Measurements from ENCODE around the gene AFG1L. TPM values are rescaled to one million over a fixed set of nuclear protein-coding genes. Genes with fewer than 3 reads are reported as not detected.
A peak's percentile ranks its signal among the peaks of the same experiment; 100 is the strongest.
"Not testable (repeated sequence)": the region's sequence is repeated elsewhere in the genome, so short reads cannot be mapped to it uniquely, and the experiment has no call there.

The AFG1L gene
- total RNA-seq, 2 donors from 2014 or later = 3.4 to 6.5 TPM

GRCh38 chr6:108277295-108277694 is 17.6 kb upstream of the AFG1L start:
- H3K27ac Mint-ChIP-seq = no peak overlapping the region
- DNase-seq (ENCODE audit: low spot score in 2 of 2) = no peak
- no peaks in the 10 kb centered on the region for H3K36me3 Mint-ChIP-seq
- H3K9me3 Mint-ChIP-seq = no peaks in the 10 kb centered on the region
- ATAC-seq = no peak

- no peaks in the 10 kb centered on the region for H3K36me3 Mint-ChIP-seq
Measured at GRCh38 chr6:108277831-108278230, 17.0 kb upstream of the AFG1L start.

GRCh38 chr6:108285381-108285780 is 9.5 kb upstream of the AFG1L start:
- DNase-seq (ENCODE audit: low spot score in 2 of 2) = no peak
- H3K9me3 Mint-ChIP-seq = no peaks in the 10 kb centered on the region
- ATAC-seq = no peak
- no peak overlapping the region for H3K27ac Mint-ChIP-seq
- no peaks in the 10 kb centered on the region for H3K36me3 Mint-ChIP-seq

More at GRCh38 chr6:108277831-108278230, 17.0 kb upstream of the AFG1L start:
- Mint-ChIP-seq H3K9me3 (no peaks in the 10 kb centered on the region), H3K27ac (no peak overlapping the region)
- no peak for DNase-seq (ENCODE audit: low spot score in 2 of 2)
- peak in 1 of 2 donors; percentile 44 for ATAC-seq

DNA sequence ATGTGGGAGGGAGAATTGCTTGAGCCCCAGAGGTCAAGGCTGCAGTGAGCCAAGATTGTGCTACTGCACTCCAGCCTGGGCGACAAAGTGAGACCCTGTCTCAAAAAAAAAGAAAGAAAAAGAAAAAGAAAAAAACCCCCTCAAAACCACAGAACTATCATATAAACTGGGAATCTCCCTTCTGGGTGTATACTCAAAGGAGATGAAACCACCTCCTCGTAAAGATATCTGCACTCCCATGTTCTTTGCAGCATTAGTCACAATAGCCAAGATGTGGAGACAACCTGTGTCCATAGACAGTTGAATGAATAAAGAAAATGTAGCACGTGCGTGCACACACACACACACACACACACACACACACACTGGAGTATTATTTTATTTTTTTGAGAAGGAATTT is 8.5 kb upstream of the AFG1L start:
- Mint-ChIP-seq H3K36me3 (no peaks in the 10 kb centered on the region), H3K9me3 (no peaks in the 10 kb centered on the region), H3K27ac (no peak overlapping the region)
- DNase-seq (ENCODE audit: low spot score in 2 of 2) (no peak), ATAC-seq (peak; percentile 32 to 63)

- no peaks in the 10 kb centered on the region for H3K9me3 Mint-ChIP-seq
- no peak for ATAC-seq
- H3K36me3 Mint-ChIP-seq = no peaks in the 10 kb centered on the region
- no peak overlapping the region for H3K27ac Mint-ChIP-seq
- DNase-seq (ENCODE audit: low spot score in 2 of 2) = no peak
Measured at GRCh38 chr6:108287373-108287772, 7.5 kb upstream of the AFG1L start.

GRCh38 chr6:108288742-108289141 is 6.1 kb upstream of the AFG1L start:
- ATAC-seq (no peak), DNase-seq (ENCODE audit: low spot score in 2 of 2) (no peak)
- no peak overlapping the region for H3K27ac Mint-ChIP-seq
- H3K9me3 Mint-ChIP-seq = no peaks in the 10 kb centered on the region
- H3K36me3 Mint-ChIP-seq = no peaks in the 10 kb centered on the region

DNA sequence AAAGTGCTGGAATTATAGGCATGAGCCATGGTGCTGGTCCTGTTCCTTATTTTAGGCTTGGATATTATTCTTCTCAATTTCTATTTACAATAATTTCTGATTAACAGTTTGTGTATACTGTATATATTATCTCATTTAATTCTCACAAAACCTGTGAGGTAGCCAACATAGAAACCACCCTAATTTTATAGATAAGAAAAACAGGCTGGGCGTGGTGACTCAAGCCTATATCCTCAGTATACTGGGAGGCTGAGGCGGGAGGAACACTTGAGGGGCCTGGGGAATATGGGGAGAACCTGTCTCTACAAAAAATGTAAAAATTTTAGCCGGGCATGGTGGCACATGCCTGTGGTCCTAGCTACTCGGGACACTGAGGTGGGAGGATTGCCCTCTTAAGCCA is 3.8 kb upstream of the AFG1L start:
- no peak for DNase-seq (ENCODE audit: low spot score in 2 of 2)
- ATAC-seq = no peak
- Mint-ChIP-seq H3K9me3 (no peaks in the 10 kb centered on the region), H3K36me3 (peaks cover 6 to 13% of the 10 kb centered on the region in 2 donors), H3K27ac (no peak overlapping the region)

- not testable (repeated sequence) for H3K27ac Mint-ChIP-seq; DNase-seq (ENCODE audit: low spot score in 2 of 2); ATAC-seq; H3K9me3 Mint-ChIP-seq
- peaks cover 6 to 13% of the 10 kb centered on the region in 2 donors for H3K36me3 Mint-ChIP-seq
Measured at GRCh38 chr6:108292561-108292960, 2.3 kb upstream of the AFG1L start.

DNA sequence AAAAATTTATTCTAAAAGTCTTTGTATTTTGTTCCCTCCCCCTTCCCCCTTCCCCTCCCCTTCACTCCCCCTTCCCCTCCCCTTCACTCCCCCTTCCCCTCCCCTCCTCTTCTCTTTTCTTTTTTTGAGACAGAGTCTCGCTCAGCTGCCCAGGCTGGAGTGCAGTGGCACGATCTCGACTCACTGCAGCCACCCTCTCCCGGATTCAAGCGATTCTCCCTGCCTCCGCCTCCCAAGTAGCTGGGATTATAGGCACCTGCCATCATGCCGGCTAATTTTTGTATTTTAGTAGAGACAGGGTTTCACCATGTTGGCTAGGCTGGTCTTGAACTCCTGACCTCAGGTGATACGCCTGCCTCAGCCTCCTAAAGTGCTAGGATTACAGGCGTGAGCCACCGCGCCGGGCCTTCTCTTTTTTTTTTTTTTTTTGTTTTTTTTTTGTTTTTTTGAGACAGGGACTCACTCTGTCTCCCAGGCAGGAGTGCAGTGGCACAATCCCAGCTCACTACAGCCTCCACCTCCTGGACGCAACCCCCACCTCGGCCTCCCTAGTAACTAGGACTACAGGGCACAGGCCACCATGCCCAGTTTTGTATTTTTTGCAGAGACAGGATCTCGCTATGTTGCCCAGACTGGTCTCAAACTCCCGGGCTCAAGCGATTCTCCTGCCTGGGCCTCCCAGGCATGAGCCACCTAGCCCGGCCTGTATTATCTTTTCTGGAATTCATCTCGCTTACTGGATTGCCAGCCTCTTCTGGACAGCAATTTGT is 1.1 kb upstream of the AFG1L start:
- Mint-ChIP-seq H3K36me3 (peaks cover 6 to 13% of the 10 kb centered on the region in 2 donors), H3K27ac (peak overlapping the region; percentile 99 to 100), H3K9me3 (no peaks in the 10 kb centered on the region)
- DNase-seq (ENCODE audit: low spot score in 2 of 2) (no peak), ATAC-seq (no peak)

DNA sequence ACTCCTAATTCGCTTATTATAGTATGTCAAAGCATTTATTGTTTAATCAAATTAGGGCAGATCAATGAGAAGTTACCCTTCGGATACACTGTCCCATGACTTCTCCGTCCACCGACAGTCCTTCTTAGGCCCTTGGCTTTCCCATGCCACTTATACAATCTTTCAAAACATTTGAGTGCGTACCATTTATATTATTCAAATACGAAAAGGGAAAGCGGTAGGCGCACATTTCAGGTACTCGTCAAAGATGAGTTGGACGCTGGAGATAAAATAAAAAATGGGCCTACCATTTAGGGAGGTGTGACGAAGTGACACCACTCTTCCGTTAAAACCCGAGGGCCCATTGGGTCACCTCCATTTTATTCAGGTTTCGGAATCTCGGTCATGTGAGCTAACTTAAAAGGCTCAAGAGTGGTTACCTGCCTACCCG is 542 bp upstream of the AFG1L start:
- H3K9me3 Mint-ChIP-seq = no peaks in the 10 kb centered on the region

DNA sequence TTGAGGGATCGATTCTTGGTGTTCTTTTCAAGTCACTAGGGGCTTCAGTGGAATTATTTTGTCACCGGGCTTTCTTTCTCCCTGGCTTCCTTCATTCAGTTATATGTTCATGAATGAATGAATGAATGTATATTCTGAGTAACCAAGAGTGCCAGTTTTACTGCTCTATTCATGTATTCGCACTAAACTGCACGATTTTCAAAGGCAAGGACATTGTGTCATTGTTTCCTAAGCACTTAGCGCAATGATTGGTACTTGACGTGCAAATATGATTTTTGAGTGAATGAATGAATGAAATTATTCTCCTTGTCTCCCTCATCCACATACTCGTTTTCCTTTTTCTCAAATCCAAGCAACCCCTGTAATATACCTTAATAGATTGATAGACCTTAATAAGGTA is 822 bp downstream of the AFG1L start:
- DNase-seq (ENCODE audit: low spot score in 2 of 2) (no peak), ATAC-seq (no peak)
- H3K27ac Mint-ChIP-seq = peak overlapping the region; percentile 99 to 100
- H3K9me3 Mint-ChIP-seq = no peaks in the 10 kb centered on the region
- peaks cover 6 to 13% of the 10 kb centered on the region in 2 donors for H3K36me3 Mint-ChIP-seq

More for the DNA sequence above, 542 bp upstream of the AFG1L start:
- ATAC-seq (peak; percentile 39 to 53), DNase-seq (ENCODE audit: low spot score in 2 of 2) (no peak)
- Mint-ChIP-seq H3K27ac (peak overlapping the region; percentile 99 to 100), H3K36me3 (peaks cover 6 to 13% of the 10 kb centered on the region in 2 donors)

DNA sequence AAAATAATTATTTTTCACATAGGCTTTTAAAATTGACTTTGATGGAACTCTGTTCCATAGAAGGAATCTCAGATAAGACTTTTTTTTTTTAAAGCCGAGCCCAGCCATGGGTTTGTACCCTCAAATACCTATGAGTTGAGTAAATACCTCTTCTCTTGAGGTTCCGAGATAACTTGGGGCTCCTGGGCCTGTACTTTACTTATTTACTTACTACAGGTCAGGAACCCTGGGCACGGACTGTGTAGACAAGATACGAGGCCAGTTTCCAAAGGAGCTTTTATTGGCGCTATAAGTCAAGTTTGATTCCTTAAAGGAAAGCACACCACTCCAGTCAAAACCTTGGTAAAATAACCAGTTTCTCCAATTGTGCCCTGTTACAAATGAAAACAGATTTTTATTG is 7.5 kb downstream of the AFG1L start:
- ATAC-seq (no peak), DNase-seq (ENCODE audit: low spot score in 2 of 2) (no peak)
- no peaks in the 10 kb centered on the region for H3K36me3 Mint-ChIP-seq
- H3K27ac Mint-ChIP-seq = no peak overlapping the region
- no peaks in the 10 kb centered on the region for H3K9me3 Mint-ChIP-seq

- DNase-seq (ENCODE audit: low spot score in 2 of 2) = no peak
Measured at GRCh38 chr6:108304646-108305045, 9.8 kb downstream of the AFG1L start.

GRCh38 chr6:108308641-108309040 is 13.8 kb downstream of the AFG1L start:
- H3K9me3 Mint-ChIP-seq = not testable (repeated sequence)

More at GRCh38 chr6:108304646-108305045, 9.8 kb downstream of the AFG1L start:
- no peak for ATAC-seq
- no peaks in the 10 kb centered on the region for H3K9me3 Mint-ChIP-seq
- H3K36me3 Mint-ChIP-seq = no peaks in the 10 kb centered on the region
- no peak overlapping the region for H3K27ac Mint-ChIP-seq

DNA sequence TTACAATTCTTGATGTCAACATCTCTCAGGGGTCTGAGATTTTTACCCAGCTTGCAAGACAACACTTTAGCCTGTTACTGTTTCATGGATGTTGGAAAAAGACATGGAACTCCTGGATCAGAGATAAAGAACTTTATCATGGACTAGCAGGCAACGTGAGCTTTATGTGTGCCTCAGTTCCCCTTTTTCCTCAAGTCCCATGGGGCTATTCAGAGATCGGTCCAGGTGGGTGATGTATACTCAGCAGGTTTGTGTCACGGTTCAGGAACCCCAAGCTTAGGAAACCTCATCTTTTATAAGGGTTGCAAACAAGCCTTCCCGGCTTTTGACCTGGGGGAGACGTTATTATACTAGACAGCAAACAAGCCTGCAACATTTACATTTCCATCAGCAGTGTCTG is 15.0 kb downstream of the AFG1L start:
- DNase-seq (ENCODE audit: low spot score in 2 of 2) (no peak), ATAC-seq (no peak)
- Mint-ChIP-seq H3K36me3 (no peaks in the 10 kb centered on the region), H3K9me3 (no peaks in the 10 kb centered on the region), H3K27ac (no peak overlapping the region)

More at GRCh38 chr6:108308641-108309040, 13.8 kb downstream of the AFG1L start:
- not testable (repeated sequence) for DNase-seq (ENCODE audit: low spot score in 2 of 2); H3K36me3 Mint-ChIP-seq; H3K27ac Mint-ChIP-seq; ATAC-seq

DNA sequence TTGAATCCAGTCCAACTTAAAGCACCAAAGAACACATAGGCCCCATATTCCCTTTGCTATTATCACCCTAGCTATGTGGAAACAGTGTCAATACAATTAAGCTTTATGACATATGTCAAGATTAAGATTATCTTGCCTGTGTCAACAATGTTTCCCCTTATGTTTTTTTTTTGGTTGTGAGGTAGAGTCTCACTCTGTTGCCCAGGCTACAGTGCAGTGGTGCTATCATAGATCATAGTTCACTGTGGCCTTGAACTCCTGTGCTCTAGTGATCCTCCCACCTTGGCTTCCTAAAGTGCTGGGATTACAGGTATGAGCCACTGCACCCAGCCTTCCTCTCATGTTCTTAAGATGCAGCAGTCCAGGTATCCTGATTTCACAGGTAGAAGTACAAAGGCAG is 17.8 kb downstream of the AFG1L start:
- Mint-ChIP-seq H3K36me3 (no peaks in the 10 kb centered on the region), H3K9me3 (no peaks in the 10 kb centered on the region), H3K27ac (no peak overlapping the region)
- DNase-seq (ENCODE audit: low spot score in 2 of 2) (no peak), ATAC-seq (no peak)

DNA sequence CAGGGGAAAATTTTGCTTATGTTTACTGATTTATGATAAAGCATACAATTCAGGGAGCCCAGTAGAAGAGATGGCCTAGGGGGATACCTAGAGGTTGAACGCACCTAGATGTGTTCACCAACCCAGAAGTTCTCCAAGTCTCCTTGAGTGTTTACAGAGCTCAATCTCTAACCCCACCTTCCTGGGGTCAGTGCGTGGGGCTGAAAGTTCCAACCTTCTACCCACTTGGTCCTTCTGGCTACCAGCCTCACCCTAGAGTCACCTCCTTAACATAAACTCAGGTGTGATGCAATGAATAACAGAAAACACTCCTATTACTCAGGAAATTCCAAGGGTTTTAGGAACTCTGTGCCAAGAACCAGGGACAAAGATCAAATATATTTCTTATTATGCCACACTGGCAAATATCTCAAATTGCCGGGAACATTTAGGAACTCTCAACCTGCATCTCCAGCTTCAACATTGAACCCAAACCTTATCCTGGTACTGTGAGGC is 26.4 kb downstream of the AFG1L start:
- ATAC-seq = no peak
- Mint-ChIP-seq H3K27ac (no peak overlapping the region), H3K36me3 (no peaks in the 10 kb centered on the region), H3K9me3 (no peaks in the 10 kb centered on the region)
- no peak for DNase-seq (ENCODE audit: low spot score in 2 of 2)

DNA sequence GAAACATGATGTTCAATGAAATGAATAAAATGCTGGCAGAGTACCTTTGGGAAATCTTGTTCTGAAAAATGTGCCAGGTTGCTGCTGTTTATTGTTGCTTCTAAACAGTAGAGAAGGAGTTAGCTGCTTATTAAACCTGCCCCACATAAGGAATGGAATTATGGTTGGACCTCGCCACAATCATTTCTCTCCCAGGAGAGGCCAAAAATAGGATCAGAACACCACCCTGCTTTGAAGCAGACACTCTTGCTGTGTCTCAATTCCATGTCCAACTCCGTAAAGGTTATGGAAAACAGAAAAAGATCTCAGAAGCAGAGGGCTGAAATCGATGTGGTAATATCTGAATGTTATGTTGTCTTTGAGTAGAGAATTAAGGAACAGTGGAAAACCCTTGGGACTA is 27.9 kb downstream of the AFG1L start:
- ATAC-seq (no peak), DNase-seq (ENCODE audit: low spot score in 2 of 2) (no peak)
- Mint-ChIP-seq H3K36me3 (peaks cover 4 to 5% of the 10 kb centered on the region in 2 donors), H3K9me3 (no peaks in the 10 kb centered on the region), H3K27ac (no peak overlapping the region)
